ENCODE results near the gene OR4B1. TPM values are rescaled to one million over a fixed set of nuclear protein-coding genes. Genes with fewer than 3 reads are reported as not detected.

The OR4B1 gene
- total and polyA plus RNA-seq, 8 donors = not detected

DNA sequence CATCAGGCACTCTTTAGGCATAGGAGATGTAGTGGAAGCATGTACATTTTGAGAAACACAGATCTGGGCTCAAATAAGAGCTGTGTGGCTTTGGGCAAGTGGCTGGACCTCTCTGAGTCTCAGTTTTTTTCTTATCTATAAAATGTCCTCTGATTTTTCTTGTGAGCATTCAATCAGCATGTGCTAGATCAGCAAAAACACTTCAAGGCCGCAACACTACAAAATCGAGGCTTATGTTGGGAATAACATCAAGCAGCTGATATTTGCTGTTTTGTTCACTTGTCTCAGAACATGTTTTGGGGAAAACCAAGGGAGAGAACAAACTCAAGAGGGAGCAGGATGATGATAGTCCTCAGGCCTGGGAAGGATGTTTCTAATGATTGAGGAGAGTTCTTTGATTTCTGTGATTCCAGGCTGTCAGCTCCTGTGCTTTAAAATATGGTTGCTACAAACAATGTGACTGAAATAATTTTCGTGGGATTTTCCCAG lies 46.9 kb downstream of the OR4B1 start, which contains the start of gene OR4X1:
Gene OR4X1, plus strand, starts transcription at position 439 of the 489 bp plus-strand sequence. Its CDS starts 0 bp downstream, at position 439.
- TF ChIP-seq, protein P1, sequence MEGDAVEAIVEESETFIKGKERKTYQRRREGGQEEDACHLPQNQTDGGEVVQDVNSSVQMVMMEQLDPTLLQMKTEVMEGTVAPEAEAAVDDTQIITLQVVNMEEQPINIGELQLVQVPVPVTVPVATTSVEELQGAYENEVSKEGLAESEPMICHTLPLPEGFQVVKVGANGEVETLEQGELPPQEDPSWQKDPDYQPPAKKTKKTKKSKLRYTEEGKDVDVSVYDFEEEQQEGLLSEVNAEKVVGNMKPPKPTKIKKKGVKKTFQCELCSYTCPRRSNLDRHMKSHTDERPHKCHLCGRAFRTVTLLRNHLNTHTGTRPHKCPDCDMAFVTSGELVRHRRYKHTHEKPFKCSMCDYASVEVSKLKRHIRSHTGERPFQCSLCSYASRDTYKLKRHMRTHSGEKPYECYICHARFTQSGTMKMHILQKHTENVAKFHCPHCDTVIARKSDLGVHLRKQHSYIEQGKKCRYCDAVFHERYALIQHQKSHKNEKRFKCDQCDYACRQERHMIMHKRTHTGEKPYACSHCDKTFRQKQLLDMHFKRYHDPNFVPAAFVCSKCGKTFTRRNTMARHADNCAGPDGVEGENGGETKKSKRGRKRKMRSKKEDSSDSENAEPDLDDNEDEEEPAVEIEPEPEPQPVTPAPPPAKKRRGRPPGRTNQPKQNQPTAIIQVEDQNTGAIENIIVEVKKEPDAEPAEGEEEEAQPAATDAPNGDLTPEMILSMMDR (IDR thresholded peaks at IDR 0.05) = no peak
- TF ChIP-seq EP300 (IDR thresholded peaks at IDR 0.05) (no peak), POLR2AphosphoS5 (IDR thresholded peaks at IDR 0.05) (no peak), POLR2A (IDR thresholded peaks at IDR 0.05) (no peak)
- Histone ChIP-seq H3K36me3 (no peaks in the 10 kb centered on the region), H3K4me3 (no peak within 1 kb of the TSS), H3K4me1 (no peaks in the 10 kb centered on the region), H3K27ac (no peak within 1 kb of the TSS), H3K27me3 (no peaks in the 10 kb centered on the region), H3K9me3 (no peaks in the 10 kb centered on the region)
- intact Hi-C loops (cut with DNase I; ENCODE audit: low total_unique reads) = no loop called here
- no peak for DNase-seq
- WGBS, 5 donors = 24 to 39% (median 32%) methylated on average over 3 of the region's 3 CpGs

Other genes with a start within 250 kb of the OR4B1 start
- 100 to 1,000 TPM in 1 of 5 donors, 10 to 100 TPM in 3, 1 to 10 TPM in 1; 4.7 to 351 (median 44.3) TPM for gene PTPRJ, start 236.3 kb upstream of the OR4B1 start, total RNA-seq
- gene PTPRJ, start 236.3 kb upstream of the OR4B1 start, polyA plus RNA-seq = 1 to 10 TPM; 2.6 to 6.0 (median 3.2) TPM
- not detected for gene OR4X2, start 28.3 kb downstream of the OR4B1 start, total RNA-seq
- not detected for gene OR4X2, start 28.3 kb downstream of the OR4B1 start, polyA plus RNA-seq
- not detected for gene OR4X1, start 47.1 kb downstream of the OR4B1 start, total RNA-seq
- not detected for gene OR4X1, start 47.1 kb downstream of the OR4B1 start, polyA plus RNA-seq
- gene OR4S1, start 89.4 kb downstream of the OR4B1 start, total RNA-seq = not detected
- gene OR4S1, start 89.4 kb downstream of the OR4B1 start, polyA plus RNA-seq = not detected
- gene OR4C3, start 108.1 kb downstream of the OR4B1 start, total RNA-seq = not detected
- gene OR4C3, start 108.1 kb downstream of the OR4B1 start, polyA plus RNA-seq = not detected
- gene OR4C5, start 149.7 kb downstream of the OR4B1 start, total RNA-seq = not detected
- not detected for gene OR4C5, start 149.7 kb downstream of the OR4B1 start, polyA plus RNA-seq

Data from stomach (tissue), 9 donors.